Stimulated activated naive B cell treated with anti-CD40 and anti-IgM and Interleukin-4, amounts not matched to agents 10 μg/mL and 1 μg/mL and 100 μg/mL, for 72 hours (primary cell): ENCODE measurements around the gene STKLD1.

Experiments used
- ATAC-seq, 2 donors: fragments of 150-1000 bp; cut with Tn5 transposase; replicated peaks; 2 replicates each; pipeline ENCODE4 v1.10.0; 2021; ENCODE audit warnings: moderate library complexity in 1 of 2
- DNase-seq: peaks from one replicate; pipeline ENCODE4 v3.0.0; 2021
- H3K27ac Mint-ChIP-seq: one replicate; pipeline ENCODE4 v1.8.0; 2022; ENCODE audit warnings: mild to moderate bottlenecking, mixed read lengths
- H3K27me3 Mint-ChIP-seq, 2 donors: one replicate each; pipeline ENCODE4 v1.8.0; 2022; ENCODE audit warnings: mixed read lengths in 2 of 2
- H3K36me3 Mint-ChIP-seq, 2 donors: one replicate each; pipeline ENCODE4 v1.8.0; 2022; ENCODE audit warnings: mixed read lengths in 2 of 2, mild to moderate bottlenecking in 1 of 2
- H3K4me1 Mint-ChIP-seq, 2 donors: one replicate each; pipeline ENCODE4 v1.8.0; 2022; ENCODE audit warnings: mixed read lengths in 2 of 2, mild to moderate bottlenecking in 1 of 2
- H3K4me3 Mint-ChIP-seq, 2 donors: one replicate each; pipeline ENCODE4 v1.8.0; 2022; ENCODE audit warnings: mild to moderate bottlenecking in 2 of 2, mixed read lengths in 2 of 2, moderate library complexity in 1 of 2
- H3K9me3 Mint-ChIP-seq, 2 donors: one replicate each; pipeline ENCODE4 v1.8.0; 2022; ENCODE audit warnings: mixed read lengths in 2 of 2, mild to moderate bottlenecking in 1 of 2

The STKLD1 gene

DNA sequence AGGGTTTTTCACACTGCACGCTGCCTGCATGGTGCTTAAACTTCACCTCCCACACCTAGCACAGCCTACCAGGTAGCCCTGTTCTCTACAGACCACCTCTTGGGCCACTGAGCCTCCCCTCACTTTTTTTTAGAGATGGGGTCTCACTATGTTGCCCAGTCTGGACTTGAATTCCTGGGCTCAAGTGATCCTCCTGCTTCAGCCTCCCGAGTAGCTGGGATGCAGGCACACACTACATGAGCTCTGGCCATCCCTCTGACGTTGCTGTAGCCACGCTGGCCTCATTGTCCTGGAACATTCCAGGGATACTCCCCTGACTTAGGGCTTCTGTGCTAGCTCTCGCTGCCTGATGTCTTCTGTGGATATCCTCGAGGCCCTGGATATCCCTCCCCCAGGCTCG, 76.4 kb downstream of the STKLD1 start:
- Mint-ChIP-seq H3K9me3 (no peaks in the 10 kb centered on the region), H3K4me1 (peaks cover 0 to 6% of the 10 kb centered on the region in 2 donors), H3K27me3 (no peaks in the 10 kb centered on the region), H3K27ac (no peak overlapping the region), H3K36me3 (no peaks in the 10 kb centered on the region), H3K4me3 (no peak overlapping the region)
- no peak for ATAC-seq
- DNase-seq: no peak

DNA sequence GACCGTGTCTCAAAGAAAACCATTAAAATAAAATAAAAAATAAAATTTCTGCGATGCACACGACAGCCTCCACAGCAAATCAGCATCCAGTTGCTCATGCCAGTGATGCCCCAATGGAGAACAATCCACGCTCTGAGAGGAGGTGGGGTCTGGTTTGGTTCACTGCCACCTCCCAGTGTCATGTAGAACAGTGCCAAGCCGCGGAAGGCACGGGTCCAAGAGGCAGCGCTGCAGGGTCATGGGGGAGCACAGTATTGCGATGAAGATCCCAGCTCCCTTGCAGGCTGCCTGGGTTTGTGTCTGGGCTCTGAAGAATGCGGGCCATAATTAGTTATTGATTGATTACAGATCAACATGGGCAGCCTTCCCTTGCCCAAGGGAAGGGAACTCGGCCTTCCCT, 77.5 kb downstream of the STKLD1 start:
- no peak overlapping the region for H3K27ac Mint-ChIP-seq
- no peaks in the 10 kb centered on the region for H3K36me3 Mint-ChIP-seq
- H3K4me3 Mint-ChIP-seq: no peak overlapping the region
- ATAC-seq (no peak), DNase-seq (no peak)
- peaks cover 0 to 6% of the 10 kb centered on the region in 2 donors for H3K4me1 Mint-ChIP-seq
- no peaks in the 10 kb centered on the region for H3K27me3 Mint-ChIP-seq
- H3K9me3 Mint-ChIP-seq: no peaks in the 10 kb centered on the region

DNA sequence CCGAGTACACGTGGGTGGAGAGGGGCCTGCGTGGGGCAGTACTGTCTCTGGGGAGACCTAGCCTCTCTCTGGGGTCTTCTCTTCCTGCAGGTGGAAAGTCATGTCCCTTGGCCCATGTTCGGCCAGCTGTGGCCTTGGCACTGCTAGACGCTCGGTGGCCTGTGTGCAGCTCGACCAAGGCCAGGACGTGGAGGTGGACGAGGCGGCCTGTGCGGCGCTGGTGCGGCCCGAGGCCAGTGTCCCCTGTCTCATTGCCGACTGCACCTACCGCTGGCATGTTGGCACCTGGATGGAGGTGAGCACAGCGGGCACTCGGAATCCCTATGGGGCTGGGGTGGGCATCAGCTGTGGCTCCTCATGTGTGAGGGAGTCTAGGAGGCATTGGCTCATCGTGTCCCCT, 78.2 kb downstream of the STKLD1 start:
- H3K27me3 Mint-ChIP-seq: no peaks in the 10 kb centered on the region
- H3K9me3 Mint-ChIP-seq: no peaks in the 10 kb centered on the region
- no peak for DNase-seq
- H3K4me3 Mint-ChIP-seq: no peak overlapping the region
- no peaks in the 10 kb centered on the region for H3K36me3 Mint-ChIP-seq
- no peak for ATAC-seq
- no peak overlapping the region for H3K27ac Mint-ChIP-seq
- H3K4me1 Mint-ChIP-seq: peaks cover 6% of the 10 kb centered on the region in 2 donors

DNA sequence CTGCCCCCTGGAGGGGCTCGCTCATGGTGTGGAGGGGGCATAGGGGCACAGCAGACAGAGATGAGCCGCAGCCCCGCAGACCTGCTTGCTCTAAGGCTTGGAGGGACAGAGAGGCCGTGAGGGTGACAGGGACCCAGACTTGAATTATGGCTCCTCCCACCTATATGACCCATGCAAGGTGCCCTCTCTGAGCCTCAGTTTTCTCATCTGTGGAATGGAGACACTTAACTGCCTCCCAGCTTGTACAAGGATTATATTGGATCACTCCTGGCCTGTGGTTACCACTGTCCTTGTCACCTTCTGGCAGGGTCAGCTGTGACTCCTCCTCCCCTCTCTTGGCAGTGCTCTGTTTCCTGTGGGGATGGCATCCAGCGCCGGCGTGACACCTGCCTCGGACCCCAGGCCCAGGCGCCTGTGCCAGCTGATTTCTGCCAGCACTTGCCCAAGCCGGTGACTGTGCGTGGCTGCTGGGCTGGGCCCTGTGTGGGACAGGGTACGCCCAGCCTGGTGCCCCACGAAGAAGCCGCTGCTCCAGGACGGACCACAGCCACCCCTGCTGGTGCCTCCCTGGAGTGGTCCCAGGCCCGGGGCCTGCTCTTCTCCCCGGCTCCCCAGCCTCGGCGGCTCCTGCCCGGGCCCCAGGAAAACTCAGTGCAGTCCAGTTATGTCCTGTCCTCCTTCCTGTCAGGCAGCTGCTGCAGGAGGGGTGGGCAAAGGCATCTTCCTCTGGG, 78.9 kb downstream of the STKLD1 start:
- Mint-ChIP-seq H3K4me1 (peaks cover 6 to 7% of the 10 kb centered on the region in 2 donors), H3K4me3 (no peak overlapping the region), H3K27me3 (no peaks in the 10 kb centered on the region), H3K36me3 (no peaks in the 10 kb centered on the region), H3K27ac (no peak overlapping the region), H3K9me3 (no peaks in the 10 kb centered on the region)
- no peak for ATAC-seq
- no peak for DNase-seq
